ENCODE data around the gene MACROD1.

MACROD1 gene

GRCh38 chr11:63951779-63952536, 214.0 kb downstream of the MACROD1 start:
- no peaks in the 10 kb centered on the region for H3K27me3 ChIP-seq
- H3K27ac ChIP-seq: no peak overlapping the region
- no peak for DNase-seq
- intact Hi-C loops (cut with DNase I; ENCODE audit: low total_unique reads): no loop called here
- no peak overlapping the region for H3K4me3 ChIP-seq
- no peak for TF ChIP-seq CTCF (IDR thresholded peaks at IDR 0.05)
- no peaks in the 10 kb centered on the region for H3K4me1 ChIP-seq
- H3K36me3 ChIP-seq: peaks cover 31 to 57% (median 50%) of the 10 kb centered on the region in 3 donors
- H3K9me3 ChIP-seq: no peaks in the 10 kb centered on the region

Measured in tibial artery (tissue), 4 donors.